OCI-LY1 (cell line): ENCODE measurements around the gene SSH3.

Experiments used
- CTCF ChIP-seq: fragments of 200-600 bp; sonication (generic), shearing (Covaris generic); IDR thresholded peaks from 2 replicates; pipeline ENCODE4 v1.5.1; 2017; ENCODE audit warnings: mild to moderate bottlenecking, antibody characterized with exemption, low read length, moderate library complexity, mixed read lengths
- EZH2 ChIP-seq: fragments of 200-600 bp; sonication (generic), shearing (Covaris generic); IDR thresholded peaks from 2 replicates; pipeline ENCODE4 v1.8.0; 2017; ENCODE audit warnings: borderline replicate concordance, mixed run types, mild to moderate bottlenecking, antibody characterized with exemption, low read length, moderate library complexity, mixed read lengths

- TF ChIP-seq CTCF = no peak
- TF ChIP-seq EZH2 = no peak
Observed at GRCh38 chr11:67261640-67261945, 41.7 kb upstream of the SSH3 start.
